ENCODE results near the gene UQCC2.

Gene UQCC2

GRCh38 chr6:33664506-33665057 is 46.9 kb downstream of the UQCC2 start:
- no peak for DNase-seq (ENCODE audit: extremely low spot score)
- TF ChIP-seq L3MBTL2 (conservative IDR thresholded peaks at IDR 0.05) (no peak), FOXM1 (IDR thresholded peaks at IDR 0.05; ENCODE audit: borderline replicate concordance) (no peak), FOXK2 (IDR thresholded peaks at IDR 0.05) (no peak), SP1 (IDR thresholded peaks at IDR 0.05) (no peak), NFRKB (IDR thresholded peaks at IDR 0.05) (no peak), HDGF (IDR thresholded peaks at IDR 0.05; ENCODE audit: borderline replicate concordance) (no peak), CTBP1 (IDR thresholded peaks at IDR 0.05; ENCODE audit: borderline replicate concordance) (no peak), TARDBP (IDR thresholded peaks at IDR 0.05) (no peak), SUZ12 (IDR thresholded peaks at IDR 0.05) (no peak), ZNF384 (IDR thresholded peaks at IDR 0.05) (no peak), FOXA1 (IDR thresholded peaks at IDR 0.05) (no peak), ARNT (IDR thresholded peaks at IDR 0.05) (no peak), BHLHE40 (IDR thresholded peaks at IDR 0.05; ENCODE audit: borderline replicate concordance) (no peak)
- ChIA-PET CTCF (no interaction called here), POLR2A (no interaction called here)

GRCh38 chr6:33663727-33664449 is 47.6 kb downstream of the UQCC2 start:
- POLR2A ChIA-PET, result no interaction called here
- no peak for DNase-seq (ENCODE audit: extremely low spot score)
- CTCF ChIA-PET, result no interaction called here
- TF ChIP-seq TARDBP (IDR thresholded peaks at IDR 0.05) (no peak), FOXK2 (IDR thresholded peaks at IDR 0.05) (no peak), ELF4 (IDR thresholded peaks at IDR 0.05) (no peak), ZNF384 (IDR thresholded peaks at IDR 0.05) (no peak), ARNT (IDR thresholded peaks at IDR 0.05) (no peak), L3MBTL2 (conservative IDR thresholded peaks at IDR 0.05) (no peak), SUZ12 (IDR thresholded peaks at IDR 0.05) (no peak), SP1 (IDR thresholded peaks at IDR 0.05) (no peak), CTBP1 (IDR thresholded peaks at IDR 0.05; ENCODE audit: borderline replicate concordance) (no peak), FOXA1 (IDR thresholded peaks at IDR 0.05) (no peak), BHLHE40 (IDR thresholded peaks at IDR 0.05; ENCODE audit: borderline replicate concordance) (no peak), FOXM1 (IDR thresholded peaks at IDR 0.05; ENCODE audit: borderline replicate concordance) (no peak), HDGF (IDR thresholded peaks at IDR 0.05; ENCODE audit: borderline replicate concordance) (no peak), NFRKB (IDR thresholded peaks at IDR 0.05) (no peak), PKNOX1 (IDR thresholded peaks at IDR 0.05) (no peak)

DNA sequence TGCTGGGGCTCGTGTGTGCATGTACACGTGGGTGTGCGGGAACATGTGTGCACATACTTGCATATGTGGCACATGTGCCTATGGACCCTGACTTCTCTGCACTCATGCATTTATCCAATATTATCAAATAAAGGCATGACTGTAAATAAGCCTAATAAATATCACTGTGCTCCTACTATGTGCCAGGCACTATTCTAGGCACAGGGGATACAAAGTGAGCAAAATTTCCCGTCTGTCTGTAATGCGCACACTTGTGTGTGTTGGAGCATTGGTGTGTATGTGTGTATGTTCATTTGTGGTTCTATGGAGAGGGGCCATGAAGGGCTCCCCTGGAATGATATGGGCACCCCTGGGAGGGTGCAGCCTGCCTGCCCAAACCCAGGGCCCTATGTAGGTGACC is 48.5 kb downstream of the UQCC2 start:
- TF ChIP-seq ZNF384 (IDR thresholded peaks at IDR 0.05), result no peak
- no peak for TF ChIP-seq FOXM1 (IDR thresholded peaks at IDR 0.05; ENCODE audit: borderline replicate concordance)
- no peak for TF ChIP-seq L3MBTL2 (conservative IDR thresholded peaks at IDR 0.05)
- no peak for TF ChIP-seq FOXK2 (IDR thresholded peaks at IDR 0.05)
- TF ChIP-seq ARNT (IDR thresholded peaks at IDR 0.05), result no peak
- no peak for TF ChIP-seq CTBP1 (IDR thresholded peaks at IDR 0.05; ENCODE audit: borderline replicate concordance)
- no peak for TF ChIP-seq ELF4 (IDR thresholded peaks at IDR 0.05)
- TF ChIP-seq NFRKB (IDR thresholded peaks at IDR 0.05), result no peak
- TF ChIP-seq FOXA1 (IDR thresholded peaks at IDR 0.05), result no peak
- no peak for TF ChIP-seq PKNOX1 (IDR thresholded peaks at IDR 0.05)
- no peak for TF ChIP-seq LEF1 (IDR thresholded peaks at IDR 0.05; ENCODE audit: borderline replicate concordance)
- no peak for TF ChIP-seq HDGF (IDR thresholded peaks at IDR 0.05; ENCODE audit: borderline replicate concordance)
- TF ChIP-seq SUZ12 (IDR thresholded peaks at IDR 0.05), result no peak
- TF ChIP-seq SP1 (IDR thresholded peaks at IDR 0.05), result no peak
- POLR2A ChIA-PET, result no interaction called here
- no peak for DNase-seq (ENCODE audit: extremely low spot score)
- CTCF ChIA-PET, result no interaction called here

DNA sequence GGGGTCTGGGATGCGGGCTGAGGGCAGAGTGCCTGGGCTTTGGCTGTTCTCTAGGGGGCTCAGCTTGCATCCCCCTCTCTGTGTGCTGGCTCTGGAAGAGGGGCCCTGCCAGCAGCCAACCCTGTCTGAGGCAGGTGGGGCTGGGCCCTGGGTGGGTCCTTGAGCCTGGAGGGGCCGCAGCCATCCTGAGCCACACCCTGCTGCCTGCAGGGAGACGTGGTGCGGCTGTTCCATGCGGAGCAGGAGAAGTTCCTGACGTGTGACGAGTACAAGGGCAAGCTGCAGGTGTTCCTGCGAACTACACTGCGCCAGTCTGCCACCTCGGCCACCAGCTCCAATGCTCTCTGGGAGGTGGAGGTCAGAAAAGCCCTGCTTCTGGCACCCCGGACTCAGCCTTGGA is 49.2 kb downstream of the UQCC2 start:
- ChIA-PET POLR2A (no interaction called here), CTCF (no interaction called here)
- no peak for DNase-seq (ENCODE audit: extremely low spot score)
- TF ChIP-seq TARDBP (IDR thresholded peaks at IDR 0.05) (no peak), NFRKB (IDR thresholded peaks at IDR 0.05) (no peak), FOXM1 (IDR thresholded peaks at IDR 0.05; ENCODE audit: borderline replicate concordance) (no peak), SUZ12 (IDR thresholded peaks at IDR 0.05) (no peak), ARNT (IDR thresholded peaks at IDR 0.05) (no peak), LEF1 (IDR thresholded peaks at IDR 0.05; ENCODE audit: borderline replicate concordance) (no peak), PKNOX1 (IDR thresholded peaks at IDR 0.05) (no peak), FOXK2 (IDR thresholded peaks at IDR 0.05) (no peak), HDGF (IDR thresholded peaks at IDR 0.05; ENCODE audit: borderline replicate concordance) (no peak), FOXA1 (IDR thresholded peaks at IDR 0.05) (no peak), L3MBTL2 (conservative IDR thresholded peaks at IDR 0.05) (no peak), ZNF384 (IDR thresholded peaks at IDR 0.05) (no peak), CTBP1 (IDR thresholded peaks at IDR 0.05; ENCODE audit: borderline replicate concordance) (no peak)

- POLR2A ChIA-PET, result no interaction called here
- no peak for DNase-seq (ENCODE audit: extremely low spot score)
- TF ChIP-seq BHLHE40 (IDR thresholded peaks at IDR 0.05; ENCODE audit: borderline replicate concordance) (no peak), FOXA1 (IDR thresholded peaks at IDR 0.05) (no peak), CTBP1 (IDR thresholded peaks at IDR 0.05; ENCODE audit: borderline replicate concordance) (no peak), ELF4 (IDR thresholded peaks at IDR 0.05) (no peak), LEF1 (IDR thresholded peaks at IDR 0.05; ENCODE audit: borderline replicate concordance) (no peak), ZNF384 (IDR thresholded peaks at IDR 0.05) (no peak), SP1 (IDR thresholded peaks at IDR 0.05) (no peak), TARDBP (IDR thresholded peaks at IDR 0.05) (no peak), NFRKB (IDR thresholded peaks at IDR 0.05) (no peak)
- CTCF ChIA-PET, result interaction anchor here (0.6 kb wide), 2 partner anchors 30 to 759 kb away, joined by 3 to 4 read pairs; no protein-coding TSS in a partner anchor
These were observed 50.2 kb downstream of the UQCC2 start for GRCh38 chr6:33661106-33661838.
